Measurements from ENCODE around the gene KDM2B. TPM values are rescaled to one million over a fixed set of nuclear protein-coding genes. Genes with fewer than 3 reads are reported as not detected.

KDM2B gene
- total RNA-seq, 1 experiment from 2014 or later: 45.1 TPM

GRCh38 chr12:121539908-121540307 is 40.9 kb downstream of the KDM2B start:
- intact Hi-C loops (cut with micrococcal nuclease; ENCODE audit: unreplicated experiment): no loop called here
- CTCF ChIA-PET: no interaction called here
- Histone ChIP-seq H3K9me2 (ENCODE audit: insufficient read depth) (no peaks in the 10 kb centered on the region), H2AFZ (no peak overlapping the region), H3K79me2 (ENCODE audit: low read depth) (no peaks in the 10 kb centered on the region), H3K4me1 (replicated peaks; ENCODE audit: insufficient read depth) (peaks cover 10% of the 10 kb centered on the region), H3K27me3 (ENCODE audit: insufficient read depth, low read depth) (no peaks in the 10 kb centered on the region), H4K20me1 (ENCODE audit: insufficient read depth) (no peaks in the 10 kb centered on the region), H3K4me2 (no peak overlapping the region), H3K9me3 (ENCODE audit: insufficient read depth, low read depth) (no peaks in the 10 kb centered on the region), H3K4me3 (no peak overlapping the region), H3K36me3 (ENCODE audit: low read depth) (no peaks in the 10 kb centered on the region), H3F3A (ENCODE audit: insufficient read depth, low read depth) (0 out of 2 replicates have a peak, but pooled peaks cover 8% of the 10 kb centered on the region), H3K27ac (no peak overlapping the region)
- BruUV-seq (replicated peaks): no TSS peak
- POLR2A ChIA-PET (ENCODE audit: unreplicated experiment): no interaction called here
- DNase-seq: no peak
- TF ChIP-seq CTCF (conservative IDR thresholded peaks at IDR 0.05): no peak
- no peak for TF ChIP-seq EZH2 (IDR thresholded peaks at IDR 0.05; ENCODE audit: low read depth)

DNA sequence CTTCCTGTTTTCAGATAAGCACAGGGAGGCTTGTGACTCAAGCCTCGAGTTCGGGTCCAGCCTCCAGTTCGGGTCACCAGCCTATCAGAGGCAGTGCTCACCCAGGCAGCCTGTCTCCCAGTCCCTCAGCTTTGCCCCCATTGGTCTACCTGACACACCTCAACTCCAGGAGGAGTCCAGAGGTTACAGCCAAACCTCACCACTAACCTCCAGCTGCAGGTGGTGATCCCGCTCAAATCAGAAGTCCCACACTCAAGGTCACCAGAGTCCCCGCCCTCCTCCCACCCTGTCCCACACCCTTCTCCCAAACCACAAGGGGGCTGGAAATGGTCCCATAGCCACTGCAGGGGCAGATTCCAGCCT is 42.1 kb downstream of the KDM2B start:
- peak; percentile 33 to 50 for DNase-seq
- Histone ChIP-seq H3K4me3 (peak overlapping the region; percentile 81), H3K36me3 (ENCODE audit: low read depth) (no peaks in the 10 kb centered on the region), H3K9me3 (ENCODE audit: insufficient read depth, low read depth) (no peaks in the 10 kb centered on the region), H3K4me1 (replicated peaks; ENCODE audit: insufficient read depth) (peaks cover 10% of the 10 kb centered on the region), H3K79me2 (ENCODE audit: low read depth) (no peaks in the 10 kb centered on the region), H3K9me2 (ENCODE audit: insufficient read depth) (no peaks in the 10 kb centered on the region), H3K4me2 (peak overlapping the region; percentile 83), H4K20me1 (ENCODE audit: insufficient read depth) (no peaks in the 10 kb centered on the region), H3K27me3 (ENCODE audit: insufficient read depth, low read depth) (no peaks in the 10 kb centered on the region), H2AFZ (peak overlapping the region; percentile 81; the same call in 1 of the 2 replicates), H3K27ac (no peak overlapping the region), H3F3A (ENCODE audit: insufficient read depth, low read depth) (0 out of 2 replicates have a peak, but pooled peaks cover 8% of the 10 kb centered on the region)
- no TSS peak for BruUV-seq (replicated peaks)
- TF ChIP-seq EZH2 (IDR thresholded peaks at IDR 0.05; ENCODE audit: low read depth) (no peak), CTCF (conservative IDR thresholded peaks at IDR 0.05) (no peak)
- POLR2A ChIA-PET (ENCODE audit: unreplicated experiment): no interaction called here
- intact Hi-C loops (cut with micrococcal nuclease; ENCODE audit: unreplicated experiment): no loop called here
- CTCF ChIA-PET: no interaction called here

DNA sequence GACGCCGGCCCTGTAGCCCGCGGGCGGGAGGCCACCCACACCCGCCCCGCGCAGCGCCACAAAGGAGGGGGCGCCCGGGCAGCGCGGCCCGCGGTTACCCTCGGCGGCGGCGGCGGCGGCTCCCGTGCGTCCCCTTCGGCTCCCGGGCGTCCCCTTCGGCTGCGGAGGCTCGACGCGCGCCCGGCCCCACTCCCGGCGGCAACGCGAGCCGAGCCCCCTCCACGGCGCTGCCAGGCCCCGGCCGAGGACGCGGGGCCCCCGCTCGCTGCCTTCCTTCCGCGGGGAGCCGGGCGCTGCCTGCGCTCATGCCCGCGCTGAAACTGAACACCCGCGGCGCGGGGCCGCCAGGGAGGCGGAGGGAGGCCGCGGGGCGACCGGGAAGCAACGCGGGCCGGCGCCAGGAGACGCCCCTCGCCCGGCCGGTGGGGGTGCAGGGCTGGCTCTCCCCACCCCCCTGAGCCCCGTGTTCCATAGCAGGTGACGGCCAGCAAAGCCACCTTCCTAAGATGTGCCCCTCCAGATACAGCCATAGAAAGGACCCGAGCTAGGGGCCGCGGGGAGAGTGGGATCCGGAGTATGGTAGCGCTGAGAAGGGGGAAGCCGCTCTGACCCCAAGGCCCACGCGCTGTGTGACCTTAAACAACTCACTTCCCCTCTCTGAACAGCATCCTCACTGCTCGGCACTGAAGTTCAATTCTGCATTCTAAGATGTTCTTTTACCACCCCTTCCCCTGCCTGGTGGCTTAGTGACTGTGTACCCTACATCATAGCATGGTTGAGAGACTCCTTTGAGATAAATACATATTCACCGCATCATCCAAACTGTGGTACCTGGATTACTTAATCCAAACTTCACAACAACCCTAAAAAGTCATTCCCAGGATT is 42.8 kb downstream of the KDM2B start:
- CTCF ChIA-PET: no interaction called here

More for the DNA sequence above, 42.8 kb downstream of the KDM2B start:
- Histone ChIP-seq H3F3A (ENCODE audit: insufficient read depth, low read depth) (0 out of 2 replicates have a peak, but pooled peaks cover 8% of the 10 kb centered on the region), H3K4me1 (replicated peaks; ENCODE audit: insufficient read depth) (peaks cover 10% of the 10 kb centered on the region), H3K9me3 (ENCODE audit: insufficient read depth, low read depth) (no peaks in the 10 kb centered on the region), H3K4me2 (peak overlapping the region; percentile 83), H3K27me3 (ENCODE audit: insufficient read depth, low read depth) (no peaks in the 10 kb centered on the region), H3K79me2 (ENCODE audit: low read depth) (no peaks in the 10 kb centered on the region), H3K9me2 (ENCODE audit: insufficient read depth) (no peaks in the 10 kb centered on the region), H3K4me3 (peak overlapping the region; percentile 81), H3K27ac (no peak overlapping the region), H3K36me3 (ENCODE audit: low read depth) (no peaks in the 10 kb centered on the region), H2AFZ (peak overlapping the region; percentile 89), H4K20me1 (ENCODE audit: insufficient read depth) (no peaks in the 10 kb centered on the region)
- no TSS peak for BruUV-seq (replicated peaks)
- TF ChIP-seq EZH2 (IDR thresholded peaks at IDR 0.05; ENCODE audit: low read depth): no peak
- no peak for TF ChIP-seq CTCF (conservative IDR thresholded peaks at IDR 0.05)
- intact Hi-C loops (cut with micrococcal nuclease; ENCODE audit: unreplicated experiment): no loop called here
- peak in 1 of 2 experiments; percentile 7 for DNase-seq
- POLR2A ChIA-PET (ENCODE audit: unreplicated experiment): no interaction called here
